BLaER1 (cell line): ENCODE results near the gene CMIP.

ENCODE experiments used
- H3K27ac ChIP-seq: shearing (Covaris generic); formaldehyde crosslinking; 2 replicates; pipeline ENCODE4 v1.8.1; 2022
- H3K27me3 ChIP-seq: shearing (Covaris generic); formaldehyde crosslinking; 2 replicates; pipeline ENCODE4 v1.8.1; 2022
- H3K36me3 ChIP-seq: shearing (Covaris generic); formaldehyde crosslinking; 2 replicates; pipeline ENCODE4 v1.8.1; 2022
- H3K4me1 ChIP-seq: shearing (Covaris generic); formaldehyde crosslinking; 2 replicates; pipeline ENCODE4 v1.8.1; 2022
- H3K4me2 ChIP-seq: shearing (Covaris generic); formaldehyde crosslinking; 2 replicates; pipeline ENCODE4 v1.8.1; 2022
- H3K4me3 ChIP-seq: shearing (Covaris generic); formaldehyde crosslinking; 2 replicates; pipeline ENCODE4 v1.8.1; 2022
- H3K9ac ChIP-seq: shearing (Covaris generic); formaldehyde crosslinking; 2 replicates; pipeline ENCODE4 v1.8.1; 2022
- H3K9me3 ChIP-seq: shearing (Covaris generic); formaldehyde crosslinking; 2 replicates; pipeline ENCODE4 v1.8.1; 2022
- H4K20me1 ChIP-seq: shearing (Covaris generic); formaldehyde crosslinking; 2 replicates; pipeline ENCODE4 v1.8.1; 2022
- Cebpa-rat ChIP-seq: shearing (Covaris generic); IDR thresholded peaks from 2 replicates; pipeline ENCODE4 v1.8.1; 2022

CMIP gene

DNA sequence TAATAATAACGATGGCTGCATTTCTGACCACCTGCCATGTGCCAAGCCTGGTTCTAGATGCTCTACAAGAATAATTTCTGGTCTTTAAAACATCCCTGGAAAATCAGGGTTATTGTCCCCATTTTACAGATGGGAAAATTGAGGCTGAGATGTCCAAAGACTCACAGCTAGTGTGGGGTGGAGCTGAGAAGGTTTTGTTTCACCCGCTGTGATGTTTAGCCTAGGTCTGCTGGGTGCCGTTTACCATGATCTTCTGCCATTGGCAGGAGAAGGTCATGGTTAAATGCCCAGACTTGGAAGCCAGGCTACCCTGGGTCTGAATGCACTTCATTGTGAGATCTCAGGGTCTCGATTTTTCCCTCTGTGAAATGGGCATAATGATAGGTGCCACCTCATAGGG lies 175.4 kb downstream of the CMIP start:
- H3K9me3 ChIP-seq: no peaks in the 10 kb centered on the region
- peaks cover 34% of the 10 kb centered on the region for H3K4me1 ChIP-seq
- no peak overlapping the region for H3K4me3 ChIP-seq
- peaks cover 62% of the 10 kb centered on the region for H3K36me3 ChIP-seq
- peaks cover 100% of the 10 kb centered on the region for H4K20me1 ChIP-seq
- no peak for TF ChIP-seq Cebpa-rat
- H3K4me2 ChIP-seq: no peak overlapping the region
- no peaks in the 10 kb centered on the region for H3K27me3 ChIP-seq
- no peak overlapping the region for H3K27ac ChIP-seq
- H3K9ac ChIP-seq: no peak overlapping the region

DNA sequence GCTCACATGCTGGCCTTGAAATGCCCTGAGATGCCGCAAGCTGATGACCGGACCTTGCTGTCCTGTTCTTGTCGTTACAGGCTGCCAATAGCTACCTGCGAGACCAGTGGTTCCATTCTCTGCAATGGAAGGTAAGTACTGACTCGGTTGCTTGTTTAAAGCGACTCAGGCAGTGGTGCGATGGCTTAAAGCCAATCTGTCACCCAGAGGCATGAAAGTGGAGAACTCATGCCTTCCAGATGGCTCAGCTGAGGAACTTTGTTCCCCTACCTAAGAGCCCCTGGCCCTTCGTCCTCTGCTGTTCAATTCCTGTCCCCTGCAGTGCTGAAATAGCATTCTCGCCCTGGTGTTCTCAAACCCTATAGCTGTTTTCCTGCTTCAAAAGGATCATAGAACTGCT lies 176.2 kb downstream of the CMIP start:
- Histone ChIP-seq H3K27me3 (no peaks in the 10 kb centered on the region), H3K36me3 (peaks cover 62% of the 10 kb centered on the region), H3K4me1 (peaks cover 34% of the 10 kb centered on the region), H3K9me3 (no peaks in the 10 kb centered on the region), H3K4me2 (no peak overlapping the region), H3K9ac (no peak overlapping the region), H3K27ac (peak overlapping the region; percentile 22; the same call in 1 of the 2 replicates), H4K20me1 (peaks cover 100% of the 10 kb centered on the region), H3K4me3 (no peak overlapping the region)
- no peak for TF ChIP-seq Cebpa-rat

DNA sequence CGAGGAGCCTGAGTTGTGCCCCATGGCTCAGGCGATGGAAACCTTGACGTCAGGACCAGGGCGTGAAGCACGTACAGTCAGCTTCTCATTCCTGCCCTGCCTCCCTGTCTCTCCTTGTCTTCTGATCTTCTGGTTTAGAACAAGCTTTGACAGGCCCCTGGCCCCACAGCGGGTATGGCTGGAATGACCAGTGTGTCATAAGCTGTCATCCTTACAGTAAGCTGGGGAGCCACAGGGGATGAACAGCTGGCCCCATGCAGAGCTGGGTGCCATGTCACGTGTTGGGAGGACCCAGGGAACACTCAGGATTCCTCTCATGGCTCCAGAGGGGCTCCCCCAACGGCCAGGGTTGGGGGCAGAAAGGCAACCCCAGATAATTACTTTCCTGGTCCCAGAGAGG lies 176.9 kb downstream of the CMIP start:
- no peak overlapping the region for H3K4me2 ChIP-seq
- no peaks in the 10 kb centered on the region for H3K9me3 ChIP-seq
- H3K9ac ChIP-seq: no peak overlapping the region
- no peaks in the 10 kb centered on the region for H3K27me3 ChIP-seq
- peaks cover 100% of the 10 kb centered on the region for H4K20me1 ChIP-seq
- 0 out of 2 replicates have a peak overlapping the region, but pooled peaks have one; percentile 28 for H3K27ac ChIP-seq
- no peak overlapping the region for H3K4me3 ChIP-seq
- no peak for TF ChIP-seq Cebpa-rat
- peaks cover 34% of the 10 kb centered on the region for H3K4me1 ChIP-seq
- peaks cover 62% of the 10 kb centered on the region for H3K36me3 ChIP-seq

DNA sequence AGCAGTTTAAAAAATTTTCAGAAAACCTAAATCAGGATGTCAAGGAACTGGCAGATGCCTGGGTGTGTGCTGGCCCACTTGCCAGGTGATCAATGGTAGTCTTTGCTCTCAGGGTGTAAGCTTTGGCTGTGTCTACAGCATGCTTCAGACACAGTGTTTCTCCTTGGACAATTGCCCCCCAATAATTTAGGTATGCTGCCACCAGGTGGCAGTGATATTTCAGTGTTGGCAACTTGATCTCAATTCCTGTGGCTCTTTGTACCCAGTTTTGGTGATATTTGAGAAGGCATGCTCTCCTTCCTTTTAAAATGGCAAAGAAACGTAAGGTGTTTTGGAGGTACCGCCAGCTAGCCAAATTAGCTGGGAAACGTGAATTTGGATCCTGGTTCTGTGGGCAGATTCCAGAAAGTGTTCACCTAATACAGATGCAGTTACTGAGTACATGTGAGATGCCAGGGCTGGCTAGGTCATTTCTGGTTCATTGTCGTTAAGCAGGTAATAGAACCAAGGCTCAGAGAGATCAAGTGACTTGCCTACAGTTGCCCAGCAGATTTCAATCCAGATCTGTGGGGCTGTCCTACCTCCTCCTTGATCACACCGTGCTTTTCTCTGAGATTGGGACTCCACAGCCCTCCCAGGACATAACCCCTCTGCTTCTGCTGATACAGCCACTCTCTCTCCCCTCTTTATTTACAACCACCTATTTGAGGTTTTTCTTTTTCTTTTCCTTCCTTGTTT lies 178.9 kb downstream of the CMIP start:
- peaks cover 35% of the 10 kb centered on the region for H3K4me1 ChIP-seq
- no peak overlapping the region for H3K27ac ChIP-seq
- no peaks in the 10 kb centered on the region for H3K9me3 ChIP-seq
- no peak overlapping the region for H3K9ac ChIP-seq
- no peak overlapping the region for H3K4me2 ChIP-seq
- H3K27me3 ChIP-seq: no peaks in the 10 kb centered on the region
- H3K36me3 ChIP-seq: peaks cover 55% of the 10 kb centered on the region
- no peak for TF ChIP-seq Cebpa-rat
- peaks cover 100% of the 10 kb centered on the region for H4K20me1 ChIP-seq
- no peak overlapping the region for H3K4me3 ChIP-seq

DNA sequence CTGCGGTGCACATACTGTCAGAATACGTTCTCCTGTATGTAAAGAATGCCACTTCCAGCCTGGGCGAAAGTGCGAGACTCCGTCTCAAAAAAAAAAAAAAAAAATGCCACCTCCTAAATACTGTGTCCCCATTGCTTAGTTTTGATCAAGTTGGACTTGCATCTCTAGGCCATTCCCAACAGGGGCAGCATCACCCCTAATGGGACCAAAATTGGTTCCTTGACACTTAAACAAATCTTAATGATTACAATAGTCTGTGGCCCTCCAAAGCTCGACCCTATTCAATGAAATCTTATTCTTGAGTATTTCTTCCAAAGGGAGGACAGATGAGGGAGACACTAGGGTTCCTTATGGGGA lies 179.8 kb downstream of the CMIP start:
- peaks cover 38% of the 10 kb centered on the region for H3K4me1 ChIP-seq
- no peak overlapping the region; the same call in 1 of the 2 replicates for H3K4me2 ChIP-seq
- no peak for TF ChIP-seq Cebpa-rat
- no peak overlapping the region for H3K4me3 ChIP-seq
- no peaks in the 10 kb centered on the region for H3K9me3 ChIP-seq
- H3K36me3 ChIP-seq: peaks cover 52% of the 10 kb centered on the region
- no peak overlapping the region for H3K9ac ChIP-seq
- H4K20me1 ChIP-seq: peaks cover 100% of the 10 kb centered on the region
- H3K27me3 ChIP-seq: no peaks in the 10 kb centered on the region
- H3K27ac ChIP-seq: no peak overlapping the region

DNA sequence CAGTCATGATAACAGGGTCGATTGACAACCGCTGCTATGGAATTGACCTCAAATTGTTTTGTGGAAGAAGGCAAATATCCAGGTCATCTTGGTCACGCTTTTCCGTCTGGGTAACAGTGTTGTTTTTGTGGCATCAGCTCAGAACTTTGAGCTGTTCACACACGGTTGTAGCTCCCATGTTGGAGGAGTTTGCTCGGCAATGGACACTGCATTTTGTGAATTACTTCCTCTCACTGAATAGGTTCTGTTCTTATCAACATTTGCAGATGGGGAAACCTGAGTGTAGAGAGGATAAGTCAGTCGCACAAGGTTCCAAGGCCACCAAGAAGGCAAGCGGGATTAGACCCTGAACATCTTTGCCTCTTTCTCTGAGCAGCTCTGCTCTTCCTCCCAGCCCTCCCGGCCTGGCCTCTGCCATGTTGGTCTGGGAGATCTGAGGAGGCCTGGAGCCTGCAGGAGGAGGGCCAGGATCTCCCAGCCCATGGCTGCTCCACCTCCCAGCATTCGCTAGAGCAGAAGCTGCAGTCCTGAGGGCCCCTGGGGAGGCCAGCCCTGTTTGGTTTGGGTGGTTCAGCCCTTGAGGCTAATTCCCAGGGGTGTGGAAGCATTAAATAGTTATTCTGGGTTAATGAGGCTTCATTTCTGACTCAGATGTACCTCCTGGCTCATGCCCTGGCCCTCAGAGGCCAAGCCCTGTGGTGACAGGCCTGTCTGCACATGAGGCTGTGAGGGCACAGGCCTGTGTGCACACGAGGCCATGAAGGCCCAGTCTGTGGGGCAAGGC lies 180.3 kb downstream of the CMIP start:
- TF ChIP-seq Cebpa-rat: no peak
- Histone ChIP-seq H3K27ac (peak overlapping the region; percentile 85), H3K9me3 (no peaks in the 10 kb centered on the region), H4K20me1 (peaks cover 100% of the 10 kb centered on the region), H3K9ac (peak overlapping the region; percentile 74; the same call in 1 of the 2 replicates), H3K27me3 (no peaks in the 10 kb centered on the region), H3K36me3 (peaks cover 49% of the 10 kb centered on the region), H3K4me2 (peak overlapping the region; percentile 79), H3K4me1 (peaks cover 44% of the 10 kb centered on the region), H3K4me3 (no peak overlapping the region)

DNA sequence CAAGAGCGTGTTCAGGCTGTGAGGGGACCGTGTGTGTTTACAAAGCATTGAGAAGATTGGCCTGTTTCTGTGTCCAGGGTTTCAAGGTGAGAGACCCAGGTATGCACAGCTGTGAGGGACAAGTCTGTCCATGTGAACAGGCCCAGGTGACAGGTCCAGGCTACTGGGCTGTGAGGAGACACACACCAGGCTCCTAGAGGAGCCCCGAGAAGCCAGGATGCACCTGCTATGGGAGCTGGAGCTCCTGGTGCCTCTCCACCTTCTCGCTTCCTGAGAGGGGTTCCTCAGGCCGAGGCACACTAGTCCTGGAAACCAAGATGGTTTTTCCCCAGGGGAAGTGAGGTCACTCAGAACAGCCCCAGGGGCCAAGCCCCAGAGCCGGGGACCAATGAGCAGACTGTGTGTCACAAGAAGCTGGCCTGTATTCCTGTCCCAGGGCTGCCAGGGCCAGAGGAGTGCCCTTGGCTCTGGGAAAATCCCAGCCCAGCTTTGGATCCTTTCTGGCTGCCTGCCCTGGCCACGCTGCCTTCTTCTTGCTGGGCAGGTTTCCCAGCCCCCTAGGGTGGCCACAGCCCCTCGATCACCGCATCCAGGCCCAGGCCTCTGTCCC lies 181.0 kb downstream of the CMIP start:
- H3K4me2 ChIP-seq: peak overlapping the region; percentile 79

DNA sequence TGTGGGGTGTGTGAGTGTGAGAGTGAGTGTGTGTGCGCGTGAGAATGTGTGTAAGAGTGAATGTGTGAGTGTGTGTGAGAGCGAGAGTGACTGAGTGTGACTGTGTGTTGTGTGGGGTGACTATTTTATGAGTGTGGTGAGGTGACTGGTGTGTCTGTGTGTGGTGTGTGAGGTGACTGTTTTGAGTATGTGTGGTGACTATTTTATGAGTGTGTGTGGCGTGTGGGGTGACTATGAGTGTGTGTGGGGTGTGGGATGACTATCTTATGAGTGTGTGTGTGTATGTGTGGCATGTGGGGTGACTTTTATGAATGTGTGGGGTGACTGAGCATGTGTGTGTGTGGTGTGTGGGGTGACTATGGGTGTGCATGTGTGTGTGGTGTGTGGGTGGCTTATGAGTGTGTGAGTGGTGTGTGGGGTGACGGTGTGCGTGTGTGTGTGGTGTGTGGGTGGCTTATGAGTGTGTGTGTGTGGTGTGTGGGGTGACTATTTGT lies 181.6 kb downstream of the CMIP start:
- peak overlapping the region; percentile 74 for H3K9ac ChIP-seq
- peaks cover 100% of the 10 kb centered on the region for H4K20me1 ChIP-seq
- H3K27me3 ChIP-seq: no peaks in the 10 kb centered on the region
- peak overlapping the region; percentile 79 for H3K4me2 ChIP-seq
- H3K27ac ChIP-seq: peak overlapping the region; percentile 85
- no peaks in the 10 kb centered on the region for H3K9me3 ChIP-seq
- TF ChIP-seq Cebpa-rat: no peak
- H3K36me3 ChIP-seq: peaks cover 41% of the 10 kb centered on the region
- no peak overlapping the region for H3K4me3 ChIP-seq
- peaks cover 57% of the 10 kb centered on the region for H3K4me1 ChIP-seq

More for the DNA sequence above, 181.0 kb downstream of the CMIP start:
- Histone ChIP-seq H3K27me3 (no peaks in the 10 kb centered on the region), H4K20me1 (peaks cover 100% of the 10 kb centered on the region), H3K9me3 (no peaks in the 10 kb centered on the region), H3K27ac (peak overlapping the region; percentile 85), H3K36me3 (peaks cover 47% of the 10 kb centered on the region), H3K9ac (peak overlapping the region; percentile 74), H3K4me1 (peaks cover 51% of the 10 kb centered on the region), H3K4me3 (no peak overlapping the region)
- TF ChIP-seq Cebpa-rat: no peak

DNA sequence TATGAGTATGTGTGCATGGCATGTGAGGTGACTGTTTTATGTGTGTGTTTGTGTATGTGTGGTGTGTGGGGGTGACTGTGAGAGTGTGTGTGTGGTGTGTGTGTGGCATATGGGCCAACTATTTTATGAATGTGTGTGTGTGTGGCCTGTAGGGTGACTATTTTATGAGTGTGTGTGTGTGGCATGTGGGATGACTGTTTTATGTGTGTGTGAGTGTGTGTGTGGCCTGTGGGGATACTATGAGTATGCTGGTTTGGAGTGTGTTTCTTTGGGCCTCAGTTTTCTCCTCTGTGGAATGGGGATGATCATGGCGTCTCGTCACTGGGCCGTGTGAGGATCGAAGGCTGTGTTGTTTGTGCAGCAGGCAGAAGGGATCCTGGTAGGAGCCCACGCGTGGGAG lies 182.4 kb downstream of the CMIP start:
- 0 out of 2 replicates have a peak overlapping the region, but pooled peaks have one; percentile 85 for H3K27ac ChIP-seq
- H3K36me3 ChIP-seq: peaks cover 33% of the 10 kb centered on the region
- no peak for TF ChIP-seq Cebpa-rat
- no peak overlapping the region for H3K9ac ChIP-seq
- peaks cover 65% of the 10 kb centered on the region for H3K4me1 ChIP-seq
- H3K4me3 ChIP-seq: no peak overlapping the region
- H3K4me2 ChIP-seq: no peak overlapping the region
- H3K9me3 ChIP-seq: no peaks in the 10 kb centered on the region
- H4K20me1 ChIP-seq: peaks cover 100% of the 10 kb centered on the region
- H3K27me3 ChIP-seq: no peaks in the 10 kb centered on the region
